HepG2 (cell line): ENCODE data around the gene ARAP1. TPM values are rescaled to one million over a fixed set of nuclear protein-coding genes. Genes with fewer than 3 reads are reported as not detected.

Experiments
- MED1 ChIP-seq: sonication (generic); formaldehyde crosslinking; IDR thresholded peaks from 2 replicates; pipeline ENCODE4 v1.4.0; 2020; ENCODE audit warnings: missing genetic modification reagents
- NFKB2 ChIP-seq: sonication (generic); formaldehyde crosslinking; IDR thresholded peaks from 2 replicates; pipeline ENCODE4 v1.4.0; 2020; ENCODE audit warnings: missing genetic modification reagents, borderline replicate concordance
- NR1H2 ChIP-seq: sonication (generic); formaldehyde crosslinking; IDR thresholded peaks from 2 replicates; pipeline ENCODE4 v1.8.1; 2022; ENCODE audit warnings: low read depth, missing genetic modification reagents, borderline replicate concordance
- PHF20 ChIP-seq: sonication (generic); formaldehyde crosslinking; IDR thresholded peaks from 2 replicates; pipeline ENCODE4 v1.5.0; 2020; ENCODE audit warnings: mild to moderate bottlenecking, missing genetic modification reagents
- RXRA ChIP-seq: sonication (generic); formaldehyde crosslinking; IDR thresholded peaks from 2 replicates; pipeline ENCODE4 v1.5.1; 2020; ENCODE audit warnings: missing genetic modification reagents
- TBP ChIP-seq: sonication (generic); formaldehyde crosslinking; IDR thresholded peaks from 2 replicates; pipeline ENCODE4 v1.5.0; 2020; ENCODE audit warnings: missing genetic modification reagents
- ZBTB7B ChIP-seq: sonication (generic); formaldehyde crosslinking; IDR thresholded peaks from 2 replicates; pipeline ENCODE4 v1.4.0; 2020; ENCODE audit warnings: missing genetic modification reagents
- ZNF646 ChIP-seq: sonication (generic); formaldehyde crosslinking; IDR thresholded peaks from 2 replicates; pipeline ENCODE4 v1.9.0; 2021; ENCODE audit warnings: mild to moderate bottlenecking, missing genetic modification reagents
- ZNF749 ChIP-seq: sonication (generic); formaldehyde crosslinking; IDR thresholded peaks from 2 replicates; pipeline ENCODE4 v1.8.0; 2022; ENCODE audit warnings: mild to moderate bottlenecking, missing genetic modification reagents, moderate library complexity, borderline replicate concordance
- polyA plus RNA-seq, 8 experiments: library from polyadenylated mRNA; depleted of rRNA in 3 of 8; stranded (reverse) in 7 of 8; unstranded in 1 of 8; fragments of >200 nt; fragmentation: Illumina TruSeq in 4 of 8; extraction: Trizol in 4 of 8; gene quantifications; 2 replicates each; pipeline versions ENCODE4 v1.2.1 to v1.2.3, GENCODE V29; 2011 to 2016; ENCODE audit warnings: low read depth in 4 of 8, missing spikeins in 1 of 8, mixed read lengths in 1 of 8; ENCODE audit not compliant: insufficient read depth in 1 of 8
- total RNA-seq, 5 experiments: library from RNA; depleted of rRNA; stranded (reverse); fragments of >200 nt; fragmentation: Illumina TruSeq; extraction: Trizol; gene quantifications; 2 replicates each; pipeline ENCODE4 v1.2.3, GENCODE V29; 2016; ENCODE audit warnings: low read depth in 1 of 5
- TF ChIP-seq, protein P1 (sequence below): sonication (generic); formaldehyde crosslinking; IDR thresholded peaks from 2 replicates; pipeline ENCODE4 v1.9.0; 2021; ENCODE audit warnings: missing genetic modification reagents, mild to moderate bottlenecking, borderline replicate concordance
- TF ChIP-seq, protein P2 (sequence below): sonication (generic); formaldehyde crosslinking; conservative IDR thresholded peaks from 2 replicates; pipeline ENCODE4 v1.4.0; 2020; ENCODE audit warnings: missing genetic modification reagents
- TF ChIP-seq, protein P3 (sequence below): sonication (generic); formaldehyde crosslinking; conservative IDR thresholded peaks from 2 replicates; pipeline ENCODE4 v1.5.0; 2020; ENCODE audit warnings: missing genetic modification reagents

The ARAP1 gene
- total and polyA plus RNA-seq, 2 of the 13 experiments (the other 11 are each of a cell fraction or from before 2014, with no cell fraction given) = 43.2 to 55.5 TPM

DNA sequence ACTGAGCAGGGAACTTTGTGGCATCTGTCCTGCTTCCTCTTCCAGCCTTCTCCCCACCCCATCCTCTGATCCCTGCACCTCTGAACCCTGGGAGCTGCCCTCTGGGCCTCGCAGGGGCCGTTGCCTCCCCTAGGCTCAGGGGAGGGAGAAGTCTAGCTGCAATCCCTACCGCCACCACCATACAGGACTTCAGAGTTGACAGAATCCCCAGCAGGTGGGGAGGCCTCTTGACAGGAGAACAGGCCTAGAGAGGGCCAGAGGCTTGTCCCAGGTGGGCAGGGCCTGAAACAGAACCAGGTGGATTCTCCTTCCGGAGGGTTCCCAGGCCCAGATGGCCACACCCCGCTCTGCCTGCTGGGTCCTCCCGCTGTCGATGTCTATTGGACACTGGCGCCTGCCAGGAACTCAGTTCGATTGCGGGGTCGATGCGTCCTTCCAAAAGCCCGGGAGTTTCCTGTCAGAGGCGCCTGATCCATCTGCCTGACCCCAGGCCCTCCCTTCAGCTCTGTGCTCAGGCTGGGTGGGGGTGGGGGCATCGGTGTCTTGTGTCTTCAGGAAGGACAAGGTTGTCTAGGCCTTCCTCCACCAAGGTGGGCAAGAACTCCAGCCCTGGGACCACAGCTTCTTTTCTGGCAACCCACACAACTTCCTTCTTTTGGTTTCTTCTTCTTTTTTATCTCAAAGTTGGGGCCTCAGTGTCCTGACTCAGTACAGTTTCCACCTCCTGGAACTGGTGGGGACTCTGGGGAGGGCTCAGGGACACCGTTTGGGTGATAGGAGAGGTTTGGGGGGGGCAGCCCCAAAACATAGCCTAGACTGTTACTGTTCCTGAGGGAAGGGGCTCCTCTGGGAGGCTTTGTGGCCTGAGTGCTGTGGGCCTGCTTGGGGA is 35.3 kb upstream of the ARAP1 start (continued):
- TF ChIP-seq, protein P1, sequence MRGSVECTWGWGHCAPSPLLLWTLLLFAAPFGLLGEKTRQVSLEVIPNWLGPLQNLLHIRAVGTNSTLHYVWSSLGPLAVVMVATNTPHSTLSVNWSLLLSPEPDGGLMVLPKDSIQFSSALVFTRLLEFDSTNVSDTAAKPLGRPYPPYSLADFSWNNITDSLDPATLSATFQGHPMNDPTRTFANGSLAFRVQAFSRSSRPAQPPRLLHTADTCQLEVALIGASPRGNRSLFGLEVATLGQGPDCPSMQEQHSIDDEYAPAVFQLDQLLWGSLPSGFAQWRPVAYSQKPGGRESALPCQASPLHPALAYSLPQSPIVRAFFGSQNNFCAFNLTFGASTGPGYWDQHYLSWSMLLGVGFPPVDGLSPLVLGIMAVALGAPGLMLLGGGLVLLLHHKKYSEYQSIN (CRISPR knock-in tag) = no peak
- TF ChIP-seq, protein P2, sequence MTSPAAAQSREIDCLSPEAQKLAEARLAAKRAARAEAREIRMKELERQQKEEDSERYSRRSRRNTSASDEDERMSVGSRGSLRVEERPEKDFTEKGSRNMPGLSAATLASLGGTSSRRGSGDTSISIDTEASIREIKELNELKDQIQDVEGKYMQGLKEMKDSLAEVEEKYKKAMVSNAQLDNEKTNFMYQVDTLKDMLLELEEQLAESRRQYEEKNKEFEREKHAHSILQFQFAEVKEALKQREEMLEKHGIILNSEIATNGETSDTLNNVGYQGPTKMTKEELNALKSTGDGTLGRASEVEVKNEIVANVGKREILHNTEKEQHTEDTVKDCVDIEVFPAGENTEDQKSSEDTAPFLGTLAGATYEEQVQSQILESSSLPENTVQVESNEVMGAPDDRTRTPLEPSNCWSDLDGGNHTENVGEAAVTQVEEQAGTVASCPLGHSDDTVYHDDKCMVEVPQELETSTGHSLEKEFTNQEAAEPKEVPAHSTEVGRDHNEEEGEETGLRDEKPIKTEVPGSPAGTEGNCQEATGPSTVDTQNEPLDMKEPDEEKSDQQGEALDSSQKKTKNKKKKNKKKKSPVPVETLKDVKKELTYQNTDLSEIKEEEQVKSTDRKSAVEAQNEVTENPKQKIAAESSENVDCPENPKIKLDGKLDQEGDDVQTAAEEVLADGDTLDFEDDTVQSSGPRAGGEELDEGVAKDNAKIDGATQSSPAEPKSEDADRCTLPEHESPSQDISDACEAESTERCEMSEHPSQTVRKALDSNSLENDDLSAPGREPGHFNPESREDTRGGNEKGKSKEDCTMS = no peak
- TF ChIP-seq TBP (CRISPR knock-in tag) (no peak), MED1 (CRISPR knock-in tag) (peak; percentile 48; the same call in 1 of the 2 replicates), NFKB2 (CRISPR knock-in tag) (peak; percentile 41; the same call in 1 of the 2 replicates), ZNF646 (CRISPR knock-in tag) (no peak), PHF20 (CRISPR knock-in tag) (peak; percentile 20; the same call in 1 of the 2 replicates), ZBTB7B (peak; percentile 88), RXRA (CRISPR knock-in tag) (peak; percentile 69; the same call in 1 of the 2 replicates), ZNF749 (CRISPR knock-in tag) (no peak), NR1H2 (no peak)
- TF ChIP-seq, protein P3, sequence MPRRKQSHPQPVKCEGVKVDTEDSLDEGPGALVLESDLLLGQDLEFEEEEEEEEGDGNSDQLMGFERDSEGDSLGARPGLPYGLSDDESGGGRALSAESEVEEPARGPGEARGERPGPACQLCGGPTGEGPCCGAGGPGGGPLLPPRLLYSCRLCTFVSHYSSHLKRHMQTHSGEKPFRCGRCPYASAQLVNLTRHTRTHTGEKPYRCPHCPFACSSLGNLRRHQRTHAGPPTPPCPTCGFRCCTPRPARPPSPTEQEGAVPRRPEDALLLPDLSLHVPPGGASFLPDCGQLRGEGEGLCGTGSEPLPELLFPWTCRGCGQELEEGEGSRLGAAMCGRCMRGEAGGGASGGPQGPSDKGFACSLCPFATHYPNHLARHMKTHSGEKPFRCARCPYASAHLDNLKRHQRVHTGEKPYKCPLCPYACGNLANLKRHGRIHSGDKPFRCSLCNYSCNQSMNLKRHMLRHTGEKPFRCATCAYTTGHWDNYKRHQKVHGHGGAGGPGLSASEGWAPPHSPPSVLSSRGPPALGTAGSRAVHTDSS (CRISPR knock-in tag) = no peak
